K562 (cell line): ENCODE results near the gene SACM1L. TPM values are rescaled to one million over a fixed set of nuclear protein-coding genes. Genes with fewer than 3 reads are reported as not detected.

Experiments
- BRD9 ChIP-seq: fragments of 450-650 bp; IDR thresholded peaks from 2 replicates; pipeline ENCODE4 v1.6.1; 2018; ENCODE audit warnings: low read depth; ENCODE audit not compliant: partially characterized antibody
- C11orf30 ChIP-seq: fragments of 450-650 bp; IDR thresholded peaks from 2 replicates; pipeline ENCODE4 v1.6.1; 2016; ENCODE audit warnings: low read depth, mild to moderate bottlenecking
- EGR1 ChIP-seq: fragments of 450-650 bp; conservative IDR thresholded peaks from 2 replicates; pipeline ENCODE4 v1.6.1; 2017; ENCODE audit warnings: mild to moderate bottlenecking
- EP300 ChIP-seq: IDR thresholded peaks from 2 replicates; pipeline ENCODE4 v1.6.1; 2012; ENCODE audit warnings: low read length, improper control_type of control experiment
- HDAC3 ChIP-seq: fragments of 450-650 bp; IDR thresholded peaks from 2 replicates; pipeline ENCODE4 v1.6.1; 2018; ENCODE audit warnings: borderline replicate concordance, mild to moderate bottlenecking, moderate library complexity; ENCODE audit not compliant: partially characterized antibody
- MAFG ChIP-seq: fragments of 450-650 bp; conservative IDR thresholded peaks from 2 replicates; pipeline ENCODE4 v1.6.1; 2016; ENCODE audit warnings: missing genetic modification characterization, missing compliant biosample characterization
- NCOR1 ChIP-seq: fragments of 450-650 bp; IDR thresholded peaks from 2 replicates; pipeline ENCODE4 v1.6.1; 2016; ENCODE audit warnings: mild to moderate bottlenecking, moderate library complexity
- NFIC ChIP-seq: fragments of 450-650 bp; IDR thresholded peaks from 2 replicates; pipeline ENCODE4 v1.6.1; 2017; ENCODE audit warnings: mild to moderate bottlenecking, inconsistent platforms
- TEAD4 ChIP-seq, 2 experiments: sonication (generic) in 1 of 2; formaldehyde crosslinking in 1 of 2; IDR thresholded peaks; 2 replicates each; pipeline versions ENCODE4 v1.6.1 to v1.8.0; 2012 to 2022; ENCODE audit warnings: borderline replicate concordance in 1 of 2, inconsistent platforms in 1 of 2, low read length in 1 of 2, mild to moderate bottlenecking in 1 of 2, missing genetic modification reagents in 1 of 2
- ZBTB40 ChIP-seq, 2 experiments: fragments of 450-650 bp in 1 of 2; sonication (generic) in 1 of 2; formaldehyde crosslinking in 1 of 2; IDR thresholded peaks; 2 replicates each; pipeline versions ENCODE4 v1.7.1 to v1.9.0; 2016 to 2022; ENCODE audit warnings: inconsistent platforms in 1 of 2, mild to moderate bottlenecking in 1 of 2, missing genetic modification reagents in 1 of 2
- ZNF121 ChIP-seq: sonication (generic); formaldehyde crosslinking; conservative IDR thresholded peaks from 2 replicates; pipeline ENCODE4 v1.8.0; 2022; ENCODE audit warnings: missing genetic modification reagents
- ZNF592 ChIP-seq: fragments of 450-650 bp; IDR thresholded peaks from 2 replicates; pipeline ENCODE4 v1.6.1; 2017; ENCODE audit warnings: antibody characterized with exemption, mild to moderate bottlenecking
- polyA plus RNA-seq, 8 experiments: library from polyadenylated mRNA; depleted of rRNA in 4 of 8; stranded (reverse) in 5 of 8; unstranded in 3 of 8; fragments of >200 nt; fragmentation: Nextera tagmentation in 2 of 8; fragmentation: Illumina TruSeq in 1 of 8; extraction: Ambion mirVana in 2 of 8; extraction: Trizol in 1 of 8; gene quantifications; 2 replicates each; pipeline versions ENCODE4 v1.2.1 to v1.2.3, GENCODE V29; 2011 to 2014; ENCODE audit warnings: inconsistent platforms in 1 of 8, missing spikeins in 1 of 8
- total RNA-seq, 7 experiments: library from RNA; depleted of rRNA in 6 of 7; stranded (reverse); fragments of >200 nt in 6 of 7; fragmentation: Illumina TruSeq in 2 of 7; extraction: Trizol in 2 of 7; gene quantifications; 2 replicates each; pipeline versions ENCODE4 v1.2.1 to v1.2.3, GENCODE V29; 2011 to 2021; ENCODE audit warnings: low replicate concordance in 1 of 7

The SACM1L gene
- total and polyA plus RNA-seq, 9 of the 15 experiments (the other 6 are each of a cell fraction or from before 2014, with no cell fraction given) = 25.7 to 67.2 (median 40.3) TPM

- peak; percentile 61; the same call in 1 of the 2 replicates for TF ChIP-seq ZBTB40 (IDR thresholded peaks at IDR 0.05)
- no peak for TF ChIP-seq ZBTB40 (CRISPR knock-in tag; IDR thresholded peaks at IDR 0.05)
- TF ChIP-seq ZNF592 = peak; percentile 56
- TF ChIP-seq HDAC3 = peak; percentile 59
- TF ChIP-seq NCOR1 = peak; percentile 62
- peak; percentile 66 for TF ChIP-seq BRD9
- peak; percentile 26; the same call in 1 of the 2 replicates for TF ChIP-seq TEAD4 (IDR thresholded peaks at IDR 0.05; ENCODE audit: low read length)
- no peak for TF ChIP-seq TEAD4 (CRISPR knock-in tag; IDR thresholded peaks at IDR 0.05; ENCODE audit: borderline replicate concordance)
- 0 out of 2 replicates have a peak, but pooled peaks have one; percentile 42 for TF ChIP-seq NFIC
- peak; percentile 79 for TF ChIP-seq C11orf30
- peak; percentile 62 for TF ChIP-seq ZNF121 (CRISPR knock-in tag)
- peak; percentile 83 for TF ChIP-seq MAFG (tag)
- no peak for TF ChIP-seq EGR1
- TF ChIP-seq EP300 = peak; percentile 66
These were observed 49.1 kb upstream of the SACM1L start (continued) for GRCh38 chr3:45640091-45640507.
